Activated CD4-positive, alpha-beta T cell treated with anti-CD3 and anti-CD28 coated beads for 36 hours (primary cell): Measurements from ENCODE around the gene SRSF3. TPM values are rescaled to one million over a fixed set of nuclear protein-coding genes. Genes with fewer than 3 reads are reported as not detected.
"Not testable (repeated sequence)": the region's sequence is repeated elsewhere in the genome, so short reads cannot be mapped to it uniquely, and the experiment has no call there.

Experiments used
- ATAC-seq: fragments of 200-7000 bp; cut with Tn5 transposase; one replicate; pipeline ENCODE4 v1.10.0; 2021; ENCODE audit warnings: mild to moderate bottlenecking, moderate library complexity
- CTCF ChIA-PET: fragments of 350-600 bp; sonication (Branson Sonifier 250); formaldehyde crosslinking; loops from one replicate; lab custom pipeline; 2021; ENCODE audit warnings: antibody characterized with exemption; lab: Charles Lee
- POLR2A ChIA-PET: fragments of 350-600 bp; sonication (Branson Sonifier 250); formaldehyde crosslinking; loops from one replicate; lab custom pipeline; 2021; ENCODE audit warnings: antibody characterized with exemption, inconsistent platforms; lab: Charles Lee
- DNase-seq: peaks from one replicate; pipeline ENCODE4 v3.0.0-alpha.2; 2020
- H3K27ac Mint-ChIP-seq: one replicate; pipeline ENCODE4 v1.8.0; 2021; ENCODE audit warnings: mixed read lengths
- H3K27me3 Mint-ChIP-seq: one replicate; pipeline ENCODE4 v1.8.0; 2021; ENCODE audit warnings: mixed read lengths
- H3K36me3 Mint-ChIP-seq: one replicate; pipeline ENCODE4 v1.8.0; 2021; ENCODE audit warnings: low read depth, mixed read lengths
- H3K4me1 Mint-ChIP-seq: one replicate; pipeline ENCODE4 v1.8.0; 2021; ENCODE audit warnings: mixed read lengths
- H3K4me3 Mint-ChIP-seq: one replicate; pipeline ENCODE4 v1.8.0; 2021; ENCODE audit warnings: mild to moderate bottlenecking, moderate library complexity, mixed read lengths
- H3K9me3 Mint-ChIP-seq: one replicate; pipeline ENCODE4 v1.8.0; 2021; ENCODE audit warnings: low read depth, mixed read lengths
- intact Hi-C, 2 experiments: fragments of 100-400 bp; cut with DNase I in 1 of 2; cut with micrococcal nuclease in 1 of 2; formaldehyde crosslinking; loops; one replicate each; pipeline versions ENCODE4 v1.14.2 to v1.15.1; 2022 to 2024; cut with DNase I, micrococcal nuclease
- total RNA-seq, 2 experiments: library from RNA; stranded (reverse); gene quantifications; one replicate each; pipeline ENCODE4 v1.2.3, GENCODE V29; 2021

SRSF3 gene
- total RNA-seq, 2 experiments from 2014 or later = 298 to 464 TPM

DNA sequence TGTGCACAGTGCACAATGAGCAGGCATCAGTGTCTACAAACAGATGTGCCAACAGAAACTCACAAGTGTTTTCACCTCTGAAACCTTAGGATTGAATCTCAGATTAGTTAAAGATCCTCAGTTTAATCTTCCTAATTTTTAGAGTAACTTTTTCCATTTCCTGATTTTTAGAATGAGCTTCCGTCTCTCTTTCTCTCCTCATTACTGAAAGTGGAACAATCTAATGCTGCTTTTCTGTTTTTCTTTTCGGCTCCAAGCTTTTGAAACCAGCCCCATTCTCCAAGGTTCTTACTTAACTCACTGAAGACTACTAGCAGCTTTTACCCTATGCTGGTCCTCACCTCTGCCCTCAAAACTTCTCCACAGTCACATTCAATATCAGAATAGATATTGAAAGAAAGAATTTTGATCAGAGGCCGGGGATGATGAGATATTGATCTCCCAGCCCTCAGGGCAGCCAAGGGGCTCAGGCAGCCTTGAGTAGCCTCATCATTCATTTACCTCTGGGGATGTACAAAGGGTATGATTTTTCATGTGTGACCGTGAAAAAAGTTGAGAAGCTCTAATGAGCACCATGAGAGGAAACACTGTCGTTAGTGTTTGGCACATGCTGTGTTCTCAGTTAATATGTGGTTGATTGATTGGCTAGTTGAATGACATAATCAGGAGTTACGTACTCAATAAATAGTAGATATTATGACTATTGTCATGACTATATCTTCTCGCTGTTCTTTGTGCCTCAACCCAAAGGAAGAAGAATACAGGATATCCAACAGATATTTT is 35.0 kb upstream of the SRSF3 start:
- Mint-ChIP-seq H3K27ac (no peak overlapping the region), H3K27me3 (no peaks in the 10 kb centered on the region), H3K4me3 (no peak overlapping the region), H3K9me3 (no peaks in the 10 kb centered on the region), H3K36me3 (no peaks in the 10 kb centered on the region), H3K4me1 (no peaks in the 10 kb centered on the region)
- ATAC-seq (no peak), DNase-seq (no peak)
- POLR2A ChIA-PET = no interaction called here
- CTCF ChIA-PET = no interaction called here
- intact Hi-C loops = no loop called here

GRCh38 chr6:36560822-36561221 is 33.3 kb upstream of the SRSF3 start:
- POLR2A ChIA-PET = interaction anchor here (0.6 kb wide), 2 partner anchors 10 to 48 kb away, joined by 6 read pairs; no protein-coding TSS in a partner anchor
- no peak overlapping the region for H3K27ac Mint-ChIP-seq
- CTCF ChIA-PET = interaction anchor here (0.6 kb wide), 2 partner anchors 532 to 783 kb away, joined by 3 read pairs; no protein-coding TSS in a partner anchor
- no peaks in the 10 kb centered on the region for H3K9me3 Mint-ChIP-seq
- no peaks in the 10 kb centered on the region for H3K4me1 Mint-ChIP-seq
- no peaks in the 10 kb centered on the region for H3K36me3 Mint-ChIP-seq
- ATAC-seq (no peak), DNase-seq (no peak)
- no peak overlapping the region for H3K4me3 Mint-ChIP-seq
- intact Hi-C loops = no loop called here
- H3K27me3 Mint-ChIP-seq = no peaks in the 10 kb centered on the region

DNA sequence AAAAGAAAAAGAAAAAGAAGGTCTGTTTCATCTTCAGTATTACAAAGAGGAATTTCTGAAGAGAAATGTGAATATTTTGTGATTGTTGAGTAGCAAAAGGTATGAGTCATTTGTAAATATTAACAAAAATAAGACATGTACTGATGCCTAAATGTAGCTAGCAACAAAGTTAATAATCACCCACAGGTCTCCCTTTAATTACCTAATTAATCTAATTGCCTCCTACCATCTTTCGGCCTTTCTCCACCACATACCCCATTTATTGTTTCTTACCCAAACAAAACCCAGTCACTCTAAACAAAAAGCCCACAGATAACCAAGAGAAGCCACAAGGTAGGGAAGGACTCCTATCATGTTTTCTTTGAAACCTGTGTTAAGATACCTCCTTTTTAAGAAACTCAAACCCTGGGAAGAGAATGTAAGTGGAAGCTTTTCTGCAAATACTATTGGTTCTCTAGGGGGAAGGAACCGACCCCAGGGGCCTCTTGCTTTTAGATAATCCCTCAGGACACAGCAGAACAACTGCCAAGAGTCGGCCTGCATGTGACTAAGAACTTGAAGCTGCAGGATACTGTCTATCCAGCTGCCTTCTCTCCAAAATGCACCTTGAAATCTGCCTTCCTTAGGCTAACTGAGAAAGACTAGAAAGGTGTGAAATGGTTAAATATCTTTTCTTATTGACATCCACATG is 30.8 kb upstream of the SRSF3 start:
- H3K27me3 Mint-ChIP-seq = no peaks in the 10 kb centered on the region
- POLR2A ChIA-PET = no interaction called here
- H3K4me1 Mint-ChIP-seq = no peaks in the 10 kb centered on the region
- no peaks in the 10 kb centered on the region for H3K36me3 Mint-ChIP-seq
- H3K27ac Mint-ChIP-seq = no peak overlapping the region
- no peak for ATAC-seq
- DNase-seq = no peak
- H3K9me3 Mint-ChIP-seq = no peaks in the 10 kb centered on the region
- no peak overlapping the region for H3K4me3 Mint-ChIP-seq
- intact Hi-C loops = no loop called here
- CTCF ChIA-PET = no interaction called here

GRCh38 chr6:36563928-36564284 is 30.3 kb upstream of the SRSF3 start:
- Mint-ChIP-seq H3K9me3 (no peaks in the 10 kb centered on the region), H3K27me3 (no peaks in the 10 kb centered on the region), H3K4me3 (no peak overlapping the region), H3K36me3 (no peaks in the 10 kb centered on the region), H3K4me1 (no peaks in the 10 kb centered on the region), H3K27ac (no peak overlapping the region)
- ChIA-PET POLR2A (no interaction called here), CTCF (no interaction called here)
- intact Hi-C loops = no loop called here
- no peak for DNase-seq
- ATAC-seq = no peak

GRCh38 chr6:36566418-36566905 is 27.7 kb upstream of the SRSF3 start:
- no peaks in the 10 kb centered on the region for H3K9me3 Mint-ChIP-seq
- H3K36me3 Mint-ChIP-seq = no peaks in the 10 kb centered on the region
- no peak for DNase-seq
- intact Hi-C loops = no loop called here
- ChIA-PET POLR2A (no interaction called here), CTCF (interaction anchor here (0.8 kb wide), 1 partner anchor 226 kb away, joined by 4 read pairs; no protein-coding TSS in a partner anchor)
- no peak overlapping the region for H3K27ac Mint-ChIP-seq
- no peaks in the 10 kb centered on the region for H3K4me1 Mint-ChIP-seq
- ATAC-seq = no peak
- H3K4me3 Mint-ChIP-seq = no peak overlapping the region
- no peaks in the 10 kb centered on the region for H3K27me3 Mint-ChIP-seq

DNA sequence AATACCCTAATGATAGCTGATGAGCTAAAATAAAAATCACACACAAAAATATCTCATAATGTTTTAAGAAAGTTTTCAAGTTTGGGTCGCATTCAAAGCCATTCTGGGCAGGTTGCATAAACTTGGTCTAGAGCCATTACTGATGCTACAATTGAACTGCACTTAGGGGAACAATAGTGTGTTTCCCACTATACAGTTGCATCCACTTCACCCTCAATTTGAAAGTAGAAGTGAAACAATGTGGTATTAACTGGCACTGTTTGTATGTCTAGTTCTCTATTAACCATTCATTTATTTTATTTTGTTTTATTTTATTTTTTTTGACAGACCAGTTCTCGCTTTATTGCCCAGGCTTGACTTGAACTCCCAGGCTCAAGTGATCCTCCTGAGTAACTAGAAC is 23.9 kb upstream of the SRSF3 start:
- CTCF ChIA-PET = interaction anchor here (0.6 kb wide), 1 partner anchor 135 kb away, joined by 3 read pairs; no protein-coding TSS in a partner anchor
- intact Hi-C loops = no loop called here
- peak; percentile 44 for ATAC-seq

GRCh38 chr6:36571122-36572043 is 22.8 kb upstream of the SRSF3 start:
- H3K9me3 Mint-ChIP-seq = no peaks in the 10 kb centered on the region
- intact Hi-C loops = no loop called here
- DNase-seq (no peak), ATAC-seq (no peak)
- H3K27ac Mint-ChIP-seq = no peak overlapping the region
- ChIA-PET POLR2A (no interaction called here), CTCF (interaction anchor here (0.8 kb wide), 1 partner anchor 9 kb away, joined by 3 read pairs; no protein-coding TSS in a partner anchor)
- H3K4me3 Mint-ChIP-seq = no peak overlapping the region
- no peaks in the 10 kb centered on the region for H3K36me3 Mint-ChIP-seq
- H3K4me1 Mint-ChIP-seq = no peaks in the 10 kb centered on the region
- H3K27me3 Mint-ChIP-seq = no peaks in the 10 kb centered on the region

More for the DNA sequence above, 23.9 kb upstream of the SRSF3 start:
- Mint-ChIP-seq H3K36me3 (no peaks in the 10 kb centered on the region), H3K27me3 (no peaks in the 10 kb centered on the region), H3K4me3 (no peak overlapping the region), H3K9me3 (no peaks in the 10 kb centered on the region), H3K27ac (no peak overlapping the region), H3K4me1 (no peaks in the 10 kb centered on the region)
- no peak for DNase-seq
- POLR2A ChIA-PET = interaction anchor here (0.6 kb wide), 3 partner anchors 10 to 25 kb away, joined by 4 to 11 read pairs (median 6); no protein-coding TSS in a partner anchor

GRCh38 chr6:36572353-36573311 is 21.5 kb upstream of the SRSF3 start:
- H3K9me3 Mint-ChIP-seq, H3K4me3 Mint-ChIP-seq, ATAC-seq, H3K4me1 Mint-ChIP-seq, H3K36me3 Mint-ChIP-seq, H3K27ac Mint-ChIP-seq, H3K27me3 Mint-ChIP-seq, intact Hi-C loops, DNase-seq: not testable (repeated sequence)
- CTCF ChIA-PET = interaction anchor here (0.7 kb wide), 1 partner anchor 210 kb away, joined by 3 read pairs; no protein-coding TSS in a partner anchor
- POLR2A ChIA-PET = interaction anchor here (0.6 kb wide), 1 partner anchor 15 kb away, joined by 4 read pairs; no protein-coding TSS in a partner anchor

DNA sequence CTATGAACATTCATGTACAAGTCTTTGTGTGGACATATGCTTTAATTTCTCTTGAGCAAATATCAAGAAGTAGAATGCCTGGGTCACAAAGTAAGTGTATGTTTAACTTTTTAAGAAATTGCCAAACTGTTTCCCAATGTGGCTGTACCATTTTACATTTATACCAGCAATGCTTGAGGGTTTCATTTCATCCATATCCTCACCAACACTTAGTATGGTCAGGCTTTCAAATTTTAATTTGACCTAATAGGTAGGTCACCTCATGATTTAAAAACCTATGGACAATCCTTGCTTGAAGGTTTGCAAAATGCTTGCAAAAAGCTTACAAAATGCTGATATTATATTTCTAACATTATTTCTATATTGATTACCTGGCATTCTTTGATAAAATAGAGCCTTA is 19.5 kb upstream of the SRSF3 start:
- Mint-ChIP-seq H3K4me3 (no peak overlapping the region), H3K27ac (no peak overlapping the region), H3K36me3 (no peaks in the 10 kb centered on the region), H3K4me1 (peaks cover 4% of the 10 kb centered on the region), H3K27me3 (no peaks in the 10 kb centered on the region), H3K9me3 (no peaks in the 10 kb centered on the region)
- ATAC-seq (no peak), DNase-seq (no peak)
- intact Hi-C loops = no loop called here
- POLR2A ChIA-PET = no interaction called here
- CTCF ChIA-PET = interaction anchor here (0.5 to 1.5 kb wide), 2 partner anchors 26 to 750 kb away, joined by 3 to 4 read pairs; no protein-coding TSS in a partner anchor

GRCh38 chr6:36576578-36576977 is 17.6 kb upstream of the SRSF3 start:
- intact Hi-C loops = no loop called here
- Mint-ChIP-seq H3K9me3 (no peaks in the 10 kb centered on the region), H3K27me3 (no peaks in the 10 kb centered on the region), H3K27ac (no peak overlapping the region), H3K4me1 (peaks cover 6% of the 10 kb centered on the region), H3K4me3 (no peak overlapping the region), H3K36me3 (no peaks in the 10 kb centered on the region)
- ChIA-PET POLR2A (no interaction called here), CTCF (no interaction called here)
- ATAC-seq = no peak
- DNase-seq = no peak
